Measurements from ENCODE around the gene ETV1.
"Not testable (repeated sequence)": the region's sequence is repeated elsewhere in the genome, so short reads cannot be mapped to it uniquely, and the experiment has no call there.

Gene ETV1

DNA sequence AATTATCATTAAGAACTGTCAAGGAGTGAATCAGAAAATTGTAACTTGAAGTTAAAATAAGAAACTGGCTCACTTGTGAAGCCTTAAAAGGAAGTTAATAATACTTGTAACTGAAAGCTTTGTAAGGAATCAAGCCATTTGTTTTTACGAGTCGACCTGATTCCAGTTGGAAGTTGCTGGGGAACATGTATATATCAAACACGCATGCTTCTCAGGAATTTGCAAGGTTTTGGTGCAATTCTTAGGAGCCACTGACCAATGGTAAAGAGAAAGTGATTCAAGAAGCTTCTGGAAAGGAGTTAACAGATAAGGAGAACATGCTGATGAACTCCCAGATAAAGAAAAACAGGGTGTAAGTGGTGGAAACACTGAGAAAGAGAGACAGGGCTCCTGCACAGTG is 56.4 kb downstream of the ETV1 start:
- DNase-seq (ENCODE audit: low read depth, low spot score): no peak

DNA sequence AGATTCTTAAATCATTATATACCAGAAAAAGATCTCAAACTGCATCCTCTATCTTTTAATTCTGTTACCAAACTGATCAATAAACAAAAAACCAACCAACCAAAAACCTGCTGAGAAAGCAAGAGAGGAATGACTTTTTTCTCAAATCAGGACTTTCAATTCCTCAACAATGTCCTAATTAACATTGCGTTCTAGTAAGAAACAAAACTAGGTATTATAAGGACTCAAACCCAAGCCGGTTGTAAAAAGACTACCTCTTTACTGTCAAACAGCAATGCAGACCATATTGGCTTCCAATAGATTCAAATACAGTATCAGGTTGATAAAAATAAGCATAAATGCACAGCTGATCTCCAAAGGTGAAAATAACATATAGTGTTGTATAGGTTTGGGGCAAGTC is 57.3 kb downstream of the ETV1 start:
- DNase-seq (ENCODE audit: low read depth, low spot score): no peak

DNA sequence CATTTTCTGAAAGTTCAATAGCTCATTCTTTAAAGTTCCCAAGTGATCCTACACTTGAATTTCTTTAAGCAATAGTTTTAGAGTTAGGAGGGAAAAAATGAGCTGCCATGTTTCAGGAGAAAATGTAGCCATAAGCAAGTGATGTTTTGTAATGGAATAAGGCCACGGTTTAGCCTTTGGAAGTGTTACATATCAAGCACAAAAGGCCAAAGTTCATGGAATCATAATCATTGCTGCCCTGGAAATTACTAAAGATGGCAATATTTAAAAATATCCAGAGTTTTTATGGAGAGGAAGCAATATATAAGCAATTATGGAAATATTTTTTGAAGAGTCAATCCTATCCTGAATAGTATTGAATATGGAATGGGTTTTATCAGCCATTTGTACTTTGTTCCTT is 68.4 kb downstream of the ETV1 start:
- no peak for DNase-seq (ENCODE audit: low read depth, low spot score)

- peak; percentile 73 for DNase-seq (ENCODE audit: low read depth, low spot score)
Observed at GRCh38 chr7:13920053-13920697, 69.3 kb downstream of the ETV1 start.

DNA sequence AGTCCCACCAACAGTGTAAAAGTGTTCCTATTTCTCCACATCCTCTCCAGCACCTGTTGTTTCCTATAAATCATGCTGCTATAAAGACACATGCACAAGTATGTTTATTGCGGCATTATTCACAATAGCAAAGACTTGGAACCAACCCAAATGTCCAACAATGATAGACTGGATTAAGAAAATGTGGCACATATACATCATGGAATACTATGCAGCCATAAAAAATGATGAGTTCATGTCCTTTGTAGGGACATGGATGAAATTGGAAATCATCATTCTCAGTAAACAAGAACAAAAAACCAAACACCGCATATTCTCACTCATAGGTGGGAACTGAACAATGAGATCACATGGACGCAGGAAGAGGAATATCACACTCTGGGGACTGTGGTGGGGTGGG is 71.1 kb downstream of the ETV1 start:
- not testable (repeated sequence) for DNase-seq (ENCODE audit: low read depth, low spot score)

DNA sequence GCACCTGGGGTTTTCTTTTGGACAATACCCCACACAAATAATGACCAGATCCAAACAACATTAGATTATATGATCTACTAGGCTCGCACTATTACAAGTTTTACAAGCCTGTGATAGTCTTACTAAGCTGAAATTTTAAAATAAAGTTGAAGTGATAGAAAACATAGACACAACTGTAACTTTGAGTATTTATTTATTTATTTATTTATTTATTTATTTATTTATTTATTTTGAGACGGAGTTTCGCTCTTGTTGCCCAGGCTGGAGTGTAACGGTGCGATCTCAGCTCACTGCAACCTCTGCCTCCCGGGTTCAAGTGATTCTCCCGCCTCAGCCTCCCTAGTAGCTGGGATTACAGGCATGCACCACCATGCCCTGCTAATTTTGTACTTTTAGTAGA is 72.4 kb downstream of the ETV1 start:
- not testable (repeated sequence) for DNase-seq (ENCODE audit: low read depth, low spot score)

DNA sequence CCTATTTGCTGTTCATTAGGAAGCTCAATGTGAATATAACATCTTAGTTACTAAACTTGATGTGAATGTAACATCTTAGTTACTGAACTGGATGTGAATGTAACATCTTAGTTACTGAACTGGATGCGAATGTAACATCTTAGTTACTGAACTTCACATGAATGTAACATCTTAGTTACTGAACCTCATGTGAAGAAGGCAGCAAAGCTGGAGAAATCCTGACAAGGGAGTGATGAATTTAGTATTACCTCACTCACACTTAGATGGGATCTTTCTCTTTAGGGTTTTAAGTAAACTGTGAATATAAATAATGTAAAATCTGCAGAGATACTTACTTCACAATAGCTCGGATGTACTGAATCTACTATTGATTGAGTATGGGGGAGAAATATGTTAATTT is 73.6 kb downstream of the ETV1 start:
- DNase-seq (ENCODE audit: low read depth, low spot score): no peak

DNA sequence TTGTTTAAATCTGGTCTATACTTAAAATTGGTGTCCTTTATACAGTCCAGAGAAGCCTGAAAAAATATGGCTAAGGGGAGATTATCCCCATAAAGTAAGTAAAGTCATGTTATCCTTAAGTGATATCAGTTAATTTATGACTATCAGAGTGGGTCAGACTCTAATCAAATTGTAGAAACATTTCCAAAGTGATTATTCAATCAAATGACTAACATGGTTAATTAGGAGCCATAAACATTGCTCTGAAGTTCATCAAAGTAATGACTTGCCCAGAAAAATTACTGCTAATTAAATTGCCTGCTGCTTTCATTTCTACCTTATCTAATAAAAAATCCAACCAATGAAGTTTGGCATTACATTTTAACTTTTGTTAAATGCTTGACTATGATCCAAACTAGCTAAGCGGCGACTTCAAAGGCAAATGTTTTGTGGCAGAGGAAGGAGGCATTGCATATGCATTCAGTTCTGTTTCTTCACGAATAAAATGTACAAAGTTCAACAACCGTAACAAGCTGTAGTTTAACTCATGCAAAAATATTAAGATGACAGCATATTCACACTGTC is 76.7 kb downstream of the ETV1 start:
- no peak for DNase-seq (ENCODE audit: low read depth, low spot score)

DNA sequence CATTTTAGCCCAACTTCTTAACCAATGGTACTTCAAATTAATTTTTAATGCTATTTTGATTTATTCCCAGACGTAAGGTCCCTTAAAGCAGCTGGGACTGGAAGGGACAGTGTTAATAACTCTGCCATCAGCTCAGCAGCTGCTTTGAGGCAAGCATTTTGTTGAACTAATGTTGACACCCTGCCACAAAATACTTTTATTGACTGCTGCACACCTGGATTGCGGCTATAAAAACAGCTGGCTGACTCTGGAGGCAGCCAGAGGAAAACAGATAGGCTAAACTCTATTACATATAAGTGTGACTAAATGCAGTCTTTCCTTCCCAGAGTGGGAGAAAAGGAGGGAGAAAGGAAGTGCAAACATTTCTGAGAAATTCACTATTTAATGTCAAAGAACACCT is 77.6 kb downstream of the ETV1 start:
- no peak for DNase-seq (ENCODE audit: low read depth, low spot score)

DNA sequence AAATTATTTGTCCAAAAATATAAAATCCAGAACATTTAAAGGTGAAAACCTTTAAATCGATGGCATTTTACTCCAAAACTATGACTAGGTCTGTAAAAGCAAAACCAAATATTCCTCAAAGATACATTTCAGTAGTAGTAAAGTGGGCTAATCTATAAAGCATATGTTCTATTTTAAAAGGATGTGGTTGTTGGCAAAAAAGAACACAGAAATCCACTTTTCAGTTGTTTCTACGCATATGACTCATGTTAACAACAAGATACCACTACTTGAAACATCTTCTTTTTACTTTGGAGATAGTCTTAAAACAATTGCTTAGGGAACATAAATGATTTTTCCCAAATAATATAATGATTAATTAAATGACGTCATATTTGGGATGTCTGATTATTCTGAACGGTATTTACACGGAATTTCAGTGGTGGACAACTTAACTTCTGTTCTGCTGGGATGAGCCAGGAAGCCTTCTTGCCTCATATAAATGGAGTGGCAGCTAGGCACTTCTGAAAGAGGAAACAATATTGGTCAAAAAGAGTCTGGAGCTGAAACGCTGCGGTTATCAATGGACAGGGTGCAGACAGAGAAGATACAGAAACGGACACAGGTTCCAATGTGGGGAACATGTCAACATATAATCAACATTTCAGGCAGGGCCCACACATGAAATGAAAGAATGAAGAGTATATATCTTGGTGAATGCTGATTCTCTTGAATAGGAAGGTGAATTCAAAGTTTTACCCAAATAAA is 78.5 kb downstream of the ETV1 start:
- DNase-seq (ENCODE audit: low read depth, low spot score): no peak

DNA sequence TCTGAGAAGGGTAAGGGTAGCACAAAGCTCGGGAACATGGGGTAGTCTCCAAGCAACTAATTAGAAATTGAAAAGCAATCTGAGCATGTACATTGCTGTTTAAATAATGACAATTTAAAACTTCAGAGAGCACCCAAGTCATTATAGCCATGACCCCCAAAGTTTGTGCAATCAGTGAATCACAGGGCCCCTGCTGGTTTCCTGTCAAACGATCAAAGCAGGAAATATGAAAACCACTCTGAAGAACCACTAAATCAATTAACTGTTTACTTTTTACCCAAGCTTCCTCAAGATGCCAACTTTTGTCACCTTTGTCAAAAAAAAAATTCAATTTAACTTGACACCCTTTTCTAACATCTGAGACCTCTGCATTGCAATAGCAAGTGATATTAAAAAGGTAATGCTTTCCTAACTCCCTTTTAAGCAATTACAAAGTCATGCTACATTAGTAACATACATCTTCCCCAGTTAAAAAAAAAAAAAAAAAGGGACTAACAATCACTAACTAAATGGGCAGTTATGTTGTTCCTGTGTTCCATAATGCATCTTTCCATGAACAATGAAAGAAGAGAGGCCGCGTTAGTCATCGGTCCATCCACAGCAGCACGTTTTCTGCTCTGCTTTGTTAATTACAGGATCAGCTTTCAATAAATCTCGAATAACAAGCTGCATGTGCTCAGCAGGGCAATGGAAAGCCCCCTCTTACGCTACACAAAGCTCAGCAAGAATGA is 80.6 kb downstream of the ETV1 start:
- no peak for DNase-seq (ENCODE audit: low read depth, low spot score)

GRCh38 chr7:13907831-13908230 is 81.6 kb downstream of the ETV1 start:
- DNase-seq (ENCODE audit: low read depth, low spot score): no peak

GRCh38 chr7:13904689-13905088 is 84.8 kb downstream of the ETV1 start:
- no peak for DNase-seq (ENCODE audit: low read depth, low spot score)

DNA sequence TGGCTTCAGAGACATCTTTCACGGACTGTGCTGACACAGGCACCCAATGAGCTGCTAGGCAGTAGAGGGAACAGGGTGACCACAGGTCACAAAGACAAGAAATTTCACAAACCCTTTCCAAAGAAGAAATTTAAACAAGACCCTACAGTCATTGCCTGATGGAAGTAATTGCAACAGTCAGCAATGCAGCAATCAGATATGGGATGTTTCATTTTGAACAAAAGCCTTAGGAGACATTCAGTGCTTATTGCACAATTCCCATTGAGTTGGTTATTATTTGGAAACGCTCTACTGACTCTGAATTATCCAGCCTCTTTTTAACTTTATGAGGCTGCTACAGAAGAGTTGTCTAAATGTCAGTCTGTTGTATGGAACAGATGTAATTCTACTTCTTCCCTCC is 85.5 kb downstream of the ETV1 start:
- DNase-seq (ENCODE audit: low read depth, low spot score): no peak

GRCh38 chr7:13901577-13901976 is 87.9 kb downstream of the ETV1 start:
- no peak for DNase-seq (ENCODE audit: low read depth, low spot score)

DNA sequence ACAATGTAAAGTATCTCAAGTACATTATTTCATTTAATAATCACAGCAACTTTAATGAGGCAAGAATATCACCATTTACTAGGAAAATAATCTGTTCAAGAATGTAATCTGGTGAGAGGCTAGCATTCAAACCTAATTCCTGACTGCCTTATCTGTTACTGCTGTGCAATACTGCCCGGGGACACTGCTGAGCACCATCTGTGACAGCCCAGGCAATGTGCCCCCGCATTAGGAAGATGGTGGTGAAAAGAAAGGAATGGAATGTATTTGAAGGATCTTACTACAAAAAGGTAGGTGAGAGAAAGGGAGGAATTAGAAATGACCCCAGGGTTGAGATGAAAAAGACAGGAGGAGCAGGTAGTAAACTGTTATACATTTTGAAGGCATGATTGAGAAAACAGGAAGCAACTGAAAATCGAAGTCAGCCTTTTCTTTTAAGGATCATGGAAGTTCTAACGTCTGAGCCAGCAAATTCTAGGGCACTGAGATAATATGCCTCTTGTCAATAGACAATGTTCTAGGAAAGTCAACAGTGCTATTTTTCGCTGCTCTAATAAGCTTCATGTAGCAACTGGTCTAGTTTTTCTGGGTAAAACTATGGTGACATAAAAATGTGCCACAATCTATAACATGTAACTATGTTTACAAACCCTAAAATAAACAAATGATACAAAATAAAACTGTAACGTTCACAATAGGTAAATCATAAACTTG is 90.4 kb downstream of the ETV1 start:
- peak; percentile 61 for DNase-seq (ENCODE audit: low read depth, low spot score)

DNA sequence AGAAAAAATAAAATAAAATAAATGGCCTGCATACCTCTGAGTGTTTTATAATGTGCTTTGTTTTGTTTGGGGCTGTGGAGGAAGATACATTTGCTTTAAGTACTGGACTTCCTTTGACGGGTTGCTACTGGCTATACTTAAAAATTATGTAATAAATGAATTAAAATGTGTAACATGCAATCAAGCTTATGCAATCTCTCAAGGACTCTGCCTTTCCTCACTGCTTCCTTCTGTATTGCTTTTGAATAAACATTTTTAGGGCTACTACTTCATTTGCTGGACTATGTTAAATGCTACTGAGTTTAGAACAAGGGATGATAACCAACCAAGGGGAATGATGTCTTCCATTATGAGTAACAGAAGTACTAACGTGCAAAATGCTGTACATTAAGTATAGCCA is 91.6 kb downstream of the ETV1 start:
- DNase-seq (ENCODE audit: low read depth, low spot score): no peak

DNA sequence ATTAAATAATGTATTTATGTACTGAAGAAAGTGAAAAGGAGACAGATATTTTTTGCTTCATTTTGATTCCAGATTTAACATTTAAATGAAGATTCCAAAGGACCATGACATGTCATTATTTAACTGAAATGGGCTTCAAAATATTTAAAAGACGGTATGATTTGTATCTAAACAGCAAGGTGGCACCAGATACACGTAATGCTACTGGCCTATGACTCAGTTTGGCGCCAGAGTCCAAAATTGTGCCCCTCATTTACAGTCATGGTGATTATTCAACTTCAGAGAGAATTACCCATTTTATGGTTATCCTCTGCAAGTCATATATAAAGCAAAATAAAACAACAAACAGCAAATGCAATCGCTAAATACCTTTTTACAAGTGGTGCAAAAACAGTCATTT is 94.5 kb downstream of the ETV1 start:
- no peak for DNase-seq (ENCODE audit: low read depth, low spot score)

GRCh38 chr7:13894377-13894776 is 95.1 kb downstream of the ETV1 start:
- no peak for DNase-seq (ENCODE audit: low read depth, low spot score)

DNA sequence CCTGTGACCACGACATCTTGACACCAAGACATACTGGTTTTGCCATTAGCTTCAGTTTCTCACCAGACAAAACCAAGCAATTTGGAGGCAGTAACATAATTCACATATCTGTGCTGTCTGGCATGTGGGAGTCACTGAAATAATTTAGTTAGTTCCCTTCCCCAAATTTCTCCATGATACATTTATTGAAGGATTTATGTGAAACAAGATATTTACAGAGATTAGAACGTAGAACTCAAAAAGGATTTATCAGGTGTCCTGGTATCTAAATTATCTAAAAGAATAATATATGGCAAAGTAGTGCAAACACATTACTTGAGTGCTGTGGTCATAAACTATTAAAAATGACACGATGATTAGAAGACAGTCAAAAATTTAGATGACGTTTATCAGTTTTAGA is 98.7 kb downstream of the ETV1 start:
- DNase-seq (ENCODE audit: low read depth, low spot score): no peak

GRCh38 chr7:13886356-13886755 is 103.1 kb downstream of the ETV1 start:
- no peak for DNase-seq (ENCODE audit: low read depth, low spot score)

GRCh38 chr7:13882051-13882450 is 107.4 kb downstream of the ETV1 start:
- DNase-seq (ENCODE audit: low read depth, low spot score): no peak

All from ELF-1 (cell line).